OCI-LY3 (cell line): ENCODE measurements around the gene CCL11.

Experiments used
- H2AFZ ChIP-seq: fragments of 200-600, 300-600 bp; shearing (Covaris generic); 2 replicates; pipeline ENCODE4 v1.6.0; 2014; ENCODE audit warnings: antibody characterized with exemption, low read depth, low read length
- H3K27ac ChIP-seq: fragments of 200-600, 300-600 bp; sonication (generic); 2 replicates; pipeline ENCODE4 v1.5.1; 2014; ENCODE audit warnings: mild to moderate bottlenecking, low read length, moderate library complexity, mixed read lengths
- H3K27me3 ChIP-seq: fragments of 200-600, 300-600 bp; sonication (generic); 2 replicates; pipeline ENCODE4 v1.6.1; 2014; ENCODE audit warnings: low read depth, low read length, mixed read lengths
- H3K36me3 ChIP-seq: fragments of 200-600, 300-600 bp; sonication (generic); replicated peaks from 2 replicates; pipeline ENCODE3; 2014; ENCODE audit warnings: low read depth, low read length, mixed read lengths
- H3K4me1 ChIP-seq: fragments of 300-600, 200-600 bp; sonication (generic); 2 replicates; pipeline ENCODE4 v1.6.1; 2014; ENCODE audit warnings: low read length, mixed read lengths
- H3K4me2 ChIP-seq: fragments of 200-600, 300-600 bp; sonication (generic); 2 replicates; pipeline ENCODE4 v1.6.1; 2014; ENCODE audit warnings: low read length, mixed read lengths
- H3K4me3 ChIP-seq: fragments of 300-600, 200-600 bp; sonication (generic); 2 replicates; pipeline ENCODE4 v1.5.1; 2014; ENCODE audit warnings: antibody characterized with exemption, mild to moderate bottlenecking, low read length, moderate library complexity
- H3K79me2 ChIP-seq: fragments of 300-600, 200-600 bp; shearing (Covaris generic); 2 replicates; pipeline ENCODE4 v1.6.1; 2014; ENCODE audit warnings: mild to moderate bottlenecking, low read length, mixed read lengths
- H3K9ac ChIP-seq: fragments of 300-600, 200-600 bp; shearing (Covaris generic); 2 replicates; pipeline ENCODE4 v1.6.0; 2014; ENCODE audit warnings: mild to moderate bottlenecking, low read length, moderate library complexity
- H3K9me3 ChIP-seq: fragments of 200-600, 300-600 bp; shearing (Covaris generic); 2 replicates; pipeline ENCODE4 v1.6.1; 2014; ENCODE audit warnings: low read length, mixed read lengths; ENCODE audit not compliant: insufficient read depth
- H4K20me1 ChIP-seq: fragments of 200-600, 300-600 bp; sonication (generic); 2 replicates; pipeline ENCODE4 v1.6.1; 2016; ENCODE audit warnings: low read length, mixed read lengths; ENCODE audit not compliant: insufficient read depth
- CTCF ChIP-seq: fragments of 200-600, 300-600 bp; sonication (generic); IDR thresholded peaks from 2 replicates; pipeline ENCODE4 v1.5.1; 2014; ENCODE audit warnings: antibody characterized with exemption, low read length, low read depth
- EZH2phosphoT487 ChIP-seq: fragments of 200-600 bp; shearing (Covaris generic); IDR thresholded peaks from 2 replicates; pipeline ENCODE4 v1.6.1; 2018; ENCODE audit warnings: antibody characterized with exemption, mixed run types, low read depth

CCL11 gene

GRCh38 chr17:34253139-34253525 lies 32.4 kb upstream of the CCL11 start:
- H3K79me2 ChIP-seq = no peaks in the 10 kb centered on the region
- H3K4me3 ChIP-seq = no peak overlapping the region
- peaks cover 94% of the 10 kb centered on the region for H3K27me3 ChIP-seq
- peaks cover 25% of the 10 kb centered on the region for H3K4me1 ChIP-seq
- peaks cover 18% of the 10 kb centered on the region; the same call in 1 of the 2 replicates for H4K20me1 ChIP-seq
- TF ChIP-seq EZH2phosphoT487 (no peak), CTCF (no peak)
- no peak overlapping the region for H3K4me2 ChIP-seq
- no peak overlapping the region for H3K9ac ChIP-seq
- no peaks in the 10 kb centered on the region for H3K9me3 ChIP-seq
- no peak overlapping the region for H2AFZ ChIP-seq
- H3K27ac ChIP-seq = no peak overlapping the region
- H3K36me3 ChIP-seq = no peaks in the 10 kb centered on the region

- no peak overlapping the region for H3K27ac ChIP-seq
- H3K9me3 ChIP-seq = no peaks in the 10 kb centered on the region
- no peak for TF ChIP-seq CTCF
- no peak for TF ChIP-seq EZH2phosphoT487
- H2AFZ ChIP-seq = no peak overlapping the region
- H3K9ac ChIP-seq = no peak overlapping the region
- H3K27me3 ChIP-seq = peaks cover 96% of the 10 kb centered on the region
- H4K20me1 ChIP-seq = peaks cover 14% of the 10 kb centered on the region; the same call in 1 of the 2 replicates
- H3K4me3 ChIP-seq = no peak overlapping the region
- no peaks in the 10 kb centered on the region for H3K79me2 ChIP-seq
- H3K4me2 ChIP-seq = no peak overlapping the region
- peaks cover 15% of the 10 kb centered on the region for H3K4me1 ChIP-seq
- no peaks in the 10 kb centered on the region for H3K36me3 ChIP-seq
Measured at GRCh38 chr17:34254146-34254545, 31.4 kb upstream of the CCL11 start.

- Histone ChIP-seq H3K4me1 (peaks cover 9% of the 10 kb centered on the region; the same call in 1 of the 2 replicates), H3K27ac (no peak within 1 kb of the TSS), H3K4me3 (no peak within 1 kb of the TSS), H2AFZ (no peak within 1 kb of the TSS), H3K79me2 (no peaks in the 10 kb centered on the region), H3K9ac (no peak within 1 kb of the TSS), H3K4me2 (peak within 1 kb of the TSS; percentile 47), H3K36me3 (no peaks in the 10 kb centered on the region), H3K9me3 (no peaks in the 10 kb centered on the region), H3K27me3 (peaks cover 95% of the 10 kb centered on the region), H4K20me1 (peaks cover 12% of the 10 kb centered on the region; the same call in 1 of the 2 replicates)
- TF ChIP-seq CTCF = no peak
- TF ChIP-seq EZH2phosphoT487 = no peak
Measured at GRCh38 chr17:34254651-34255380, 30.7 kb upstream of the CCL11 start, which contains the start of gene CCL2. TSS of gene CCL2 (plus strand) at chr17:34255285. CDS start at chr17:34255350, 65 bp downstream.

- no peaks in the 10 kb centered on the region for H3K79me2 ChIP-seq
- H3K4me1 ChIP-seq = peaks cover 9% of the 10 kb centered on the region; the same call in 1 of the 2 replicates
- TF ChIP-seq EZH2phosphoT487 (no peak), CTCF (no peak)
- no peak overlapping the region for H3K9ac ChIP-seq
- H3K4me2 ChIP-seq = peak overlapping the region; percentile 47
- no peak overlapping the region for H2AFZ ChIP-seq
- H3K9me3 ChIP-seq = no peaks in the 10 kb centered on the region
- peaks cover 91% of the 10 kb centered on the region for H3K27me3 ChIP-seq
- no peak overlapping the region for H3K4me3 ChIP-seq
- peaks cover 12% of the 10 kb centered on the region; the same call in 1 of the 2 replicates for H4K20me1 ChIP-seq
- no peak overlapping the region for H3K27ac ChIP-seq
- H3K36me3 ChIP-seq = no peaks in the 10 kb centered on the region
Measured at GRCh38 chr17:34255381-34255732, 30.2 kb upstream of the CCL11 start.
